B cell (primary cell): ENCODE data around the gene EPHB6.

Experiments
- CTCF ChIP-seq: fragments of 200-600 bp; IDR thresholded peaks from one replicate; pipeline ENCODE4 v1.8.0; 2022; ENCODE audit warnings: antibody characterized with exemption, mild to moderate bottlenecking
- EZH2 ChIP-seq: IDR thresholded peaks from 2 replicates; pipeline ENCODE4 v1.6.1; 2012; ENCODE audit warnings: borderline replicate concordance, low read depth, mild to moderate bottlenecking, moderate library complexity, low read length; ENCODE audit not compliant: insufficient read depth, poor library complexity, severe bottlenecking

DNA sequence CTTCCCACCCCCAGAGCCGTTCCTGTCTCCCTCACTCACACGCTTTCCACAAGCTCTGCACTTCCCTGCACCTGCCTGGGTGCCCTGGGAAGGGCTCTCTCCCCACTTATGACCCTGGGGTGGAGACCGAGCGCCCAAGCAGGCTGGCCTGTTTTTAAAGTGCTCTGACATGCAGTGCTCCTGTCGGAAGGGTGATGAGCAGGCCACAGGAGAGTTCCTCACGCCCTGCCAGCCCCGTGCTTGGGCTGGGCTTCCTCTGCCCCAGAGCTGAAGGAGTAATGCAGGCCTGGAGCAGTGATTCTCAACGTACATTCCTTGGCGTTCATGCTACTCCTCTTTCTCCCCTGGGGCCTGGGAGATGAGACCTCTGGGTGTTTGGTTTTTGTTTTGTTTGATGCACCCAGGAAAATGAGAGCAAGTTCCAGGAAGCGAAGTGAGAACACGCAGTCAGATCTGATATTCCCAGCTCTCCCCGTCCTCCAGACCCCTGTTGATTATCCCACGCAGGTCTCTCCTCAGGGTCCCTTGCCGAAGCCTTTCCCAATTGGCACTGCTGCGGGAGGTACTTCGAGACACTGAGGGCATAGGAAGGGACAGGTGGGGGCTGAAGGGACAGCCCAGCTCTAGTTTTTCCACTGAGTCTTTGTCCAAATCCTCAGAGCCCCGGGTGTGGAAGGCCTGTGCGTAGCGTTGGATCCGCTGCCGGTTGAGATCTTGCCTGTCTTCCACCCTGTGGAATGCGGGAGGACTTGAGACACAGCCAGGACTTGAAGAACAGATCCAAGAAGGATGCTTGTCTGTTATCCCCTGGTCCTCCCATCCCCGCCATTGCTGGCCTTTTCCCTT lies 16.6 kb downstream of the EPHB6 start:
- TF ChIP-seq CTCF: no peak
- TF ChIP-seq EZH2: no peak
